HCT116 (cell line): ENCODE data around the gene GRIK3.

Experiments used
- ATF3 ChIP-seq: IDR thresholded peaks from 2 replicates; pipeline ENCODE4 v1.6.1; 2012
- CTCF ChIP-seq, 3 experiments: fragments of 200-600 bp in 1 of 3; sonication (generic) in 1 of 3; IDR thresholded peaks in 2 of 3; conservative IDR thresholded peaks in 1 of 3; 2 replicates each; pipeline ENCODE4 v1.5.1; 2012 to 2017; ENCODE audit warnings: low read depth in 2 of 3, low read length in 2 of 3, antibody characterized with exemption in 1 of 3, borderline replicate concordance in 1 of 3, control low read depth in 1 of 3, mild to moderate bottlenecking in 1 of 3, mixed read lengths in 1 of 3, mixed run types in 1 of 3, moderate library complexity in 1 of 3; ENCODE audit not compliant: insufficient read depth in 1 of 3
- EGR1 ChIP-seq: IDR thresholded peaks from 2 replicates; pipeline ENCODE4 v1.6.1; 2012; ENCODE audit warnings: low read depth
- ELF1 ChIP-seq: IDR thresholded peaks from 2 replicates; pipeline ENCODE4 v1.6.1; 2012; ENCODE audit warnings: low read depth, borderline replicate concordance
- EZH2 ChIP-seq: fragments of 200-600 bp; sonication (generic); IDR thresholded peaks from 2 replicates; pipeline ENCODE4 v1.6.1; 2017; ENCODE audit warnings: antibody characterized with exemption, mixed run types
- MAX ChIP-seq: IDR thresholded peaks from 2 replicates; pipeline ENCODE4 v1.6.1; 2012
- POLR2A ChIP-seq: IDR thresholded peaks from 2 replicates; pipeline ENCODE4 v1.7.0; 2011; ENCODE audit warnings: borderline replicate concordance; ENCODE audit not compliant: insufficient read depth, insufficient read length; ENCODE audit errors: extremely low read depth
- POLR2AphosphoS5 ChIP-seq: IDR thresholded peaks from 2 replicates; pipeline ENCODE4 v1.6.1; 2011; ENCODE audit warnings: mild to moderate bottlenecking, low read depth, low read length, moderate library complexity
- RAD21 ChIP-seq: IDR thresholded peaks from 2 replicates; pipeline ENCODE4 v1.6.1; 2012; ENCODE audit warnings: low read depth, mild to moderate bottlenecking
- SRF ChIP-seq: IDR thresholded peaks from 2 replicates; pipeline ENCODE4 v1.6.1; 2012; ENCODE audit warnings: low read depth
- TCF7L2 ChIP-seq: IDR thresholded peaks from 2 replicates; pipeline ENCODE4 v1.7.0; 2011; ENCODE audit warnings: borderline replicate concordance, inconsistent platforms; ENCODE audit not compliant: insufficient read depth, insufficient read length; ENCODE audit errors: extremely low read depth
- ZNF274 ChIP-seq: fragments of 200-500 bp; sonication (Bioruptor generic); IDR thresholded peaks from 2 replicates; pipeline ENCODE4 v1.6.1; 2014; ENCODE audit warnings: mild to moderate bottlenecking, low read depth, low read length, inconsistent platforms

GRCh38 chr1:36821386-36821785, 212.9 kb downstream of the GRIK3 start:
- TF ChIP-seq CTCF (IDR thresholded peaks at IDR 0.05 in 2 of 3, conservative IDR thresholded peaks at IDR 0.05 in 1 of 3; ENCODE audit: borderline replicate concordance in 1 of 3, insufficient read depth in 1 of 3, low read depth in 2 of 3, low read length in 2 of 3) (no peak), MAX (no peak), POLR2AphosphoS5 (no peak), ATF3 (no peak), TCF7L2 (no peak), POLR2A (no peak), EGR1 (no peak), ZNF274 (no peak), ELF1 (no peak), EZH2 (no peak), RAD21 (no peak), SRF (no peak)
